ENCODE data around the gene CSN1S1. TPM values are rescaled to one million over a fixed set of nuclear protein-coding genes. Genes with fewer than 3 reads are reported as not detected.
A peak's percentile ranks its signal among the peaks of the same experiment; 100 is the strongest.

The CSN1S1 gene
- total RNA-seq, 1 donor from 2014 or later, result not detected

DNA sequence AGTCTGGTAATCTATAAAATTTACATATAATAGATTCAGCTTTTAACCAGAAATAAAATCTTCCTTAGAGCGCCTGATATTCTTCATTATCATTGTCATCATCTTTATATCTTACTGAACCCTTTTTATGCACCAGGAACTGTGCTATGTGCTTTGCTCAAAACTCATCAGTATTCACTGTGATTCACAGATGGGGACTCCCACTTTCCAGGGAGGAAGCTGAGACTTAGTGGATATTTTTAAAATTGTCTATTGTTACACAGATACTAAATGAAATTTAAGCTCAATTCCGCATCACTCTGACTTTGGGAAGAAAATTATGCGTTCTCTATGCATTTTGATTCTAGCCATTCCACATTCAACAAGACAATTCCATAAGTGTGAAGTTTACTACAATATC lies 36.1 kb upstream of the CSN1S1 start:
- Mint-ChIP-seq H3K4me3 (ENCODE audit: unreplicated experiment) (no peak overlapping the region), H3K27me3 (ENCODE audit: low read depth) (peaks cover 37% of the 10 kb centered on the region), H3K27ac (ENCODE audit: unreplicated experiment) (no peak overlapping the region), H3K9me3 (ENCODE audit: low read depth) (no peaks in the 10 kb centered on the region), H3K36me3 (ENCODE audit: low read depth) (no peaks in the 10 kb centered on the region), H3K4me1 (ENCODE audit: low read depth) (no peaks in the 10 kb centered on the region)
- no peak for DNase-seq (ENCODE audit: low spot score)
- TF ChIP-seq, protein P1, sequence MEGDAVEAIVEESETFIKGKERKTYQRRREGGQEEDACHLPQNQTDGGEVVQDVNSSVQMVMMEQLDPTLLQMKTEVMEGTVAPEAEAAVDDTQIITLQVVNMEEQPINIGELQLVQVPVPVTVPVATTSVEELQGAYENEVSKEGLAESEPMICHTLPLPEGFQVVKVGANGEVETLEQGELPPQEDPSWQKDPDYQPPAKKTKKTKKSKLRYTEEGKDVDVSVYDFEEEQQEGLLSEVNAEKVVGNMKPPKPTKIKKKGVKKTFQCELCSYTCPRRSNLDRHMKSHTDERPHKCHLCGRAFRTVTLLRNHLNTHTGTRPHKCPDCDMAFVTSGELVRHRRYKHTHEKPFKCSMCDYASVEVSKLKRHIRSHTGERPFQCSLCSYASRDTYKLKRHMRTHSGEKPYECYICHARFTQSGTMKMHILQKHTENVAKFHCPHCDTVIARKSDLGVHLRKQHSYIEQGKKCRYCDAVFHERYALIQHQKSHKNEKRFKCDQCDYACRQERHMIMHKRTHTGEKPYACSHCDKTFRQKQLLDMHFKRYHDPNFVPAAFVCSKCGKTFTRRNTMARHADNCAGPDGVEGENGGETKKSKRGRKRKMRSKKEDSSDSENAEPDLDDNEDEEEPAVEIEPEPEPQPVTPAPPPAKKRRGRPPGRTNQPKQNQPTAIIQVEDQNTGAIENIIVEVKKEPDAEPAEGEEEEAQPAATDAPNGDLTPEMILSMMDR (IDR thresholded peaks at IDR 0.05), result no peak

DNA sequence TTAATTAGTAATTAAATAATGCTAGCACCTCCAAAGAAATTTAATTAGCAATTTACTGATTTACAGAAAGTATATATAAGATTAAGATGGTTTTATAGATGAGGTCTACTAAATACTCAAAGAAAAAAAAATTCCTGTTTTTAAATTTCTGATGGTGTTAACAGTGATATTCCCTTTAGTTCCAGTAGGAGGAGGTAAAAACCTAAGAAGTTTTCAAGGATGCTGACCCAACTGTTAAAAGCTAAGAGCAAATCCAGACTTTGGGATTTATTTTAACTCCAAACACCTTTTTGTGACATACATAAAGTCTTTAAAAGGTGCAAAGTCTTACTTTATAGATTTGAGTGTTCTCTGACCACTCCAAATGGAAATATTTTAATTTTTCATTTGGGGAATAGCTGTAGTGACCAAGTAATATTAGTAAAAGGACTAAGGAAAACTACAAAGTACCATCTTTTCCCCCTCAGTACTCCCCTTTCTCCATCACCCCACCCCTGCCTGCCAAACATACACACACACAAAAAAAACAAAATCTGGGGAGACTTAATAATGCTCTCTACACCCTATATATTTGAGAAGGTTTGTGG lies 34.2 kb upstream of the CSN1S1 start:
- no peaks in the 10 kb centered on the region for H3K4me1 Mint-ChIP-seq (ENCODE audit: low read depth)
- DNase-seq (ENCODE audit: low spot score), result no peak
- TF ChIP-seq, protein P1 (IDR thresholded peaks at IDR 0.05), result peak; percentile 75
- no peaks in the 10 kb centered on the region for H3K36me3 Mint-ChIP-seq (ENCODE audit: low read depth)
- H3K4me3 Mint-ChIP-seq (ENCODE audit: unreplicated experiment), result no peak overlapping the region
- peaks cover 44% of the 10 kb centered on the region for H3K27me3 Mint-ChIP-seq (ENCODE audit: low read depth)
- no peaks in the 10 kb centered on the region for H3K9me3 Mint-ChIP-seq (ENCODE audit: low read depth)
- no peak overlapping the region for H3K27ac Mint-ChIP-seq (ENCODE audit: unreplicated experiment)

DNA sequence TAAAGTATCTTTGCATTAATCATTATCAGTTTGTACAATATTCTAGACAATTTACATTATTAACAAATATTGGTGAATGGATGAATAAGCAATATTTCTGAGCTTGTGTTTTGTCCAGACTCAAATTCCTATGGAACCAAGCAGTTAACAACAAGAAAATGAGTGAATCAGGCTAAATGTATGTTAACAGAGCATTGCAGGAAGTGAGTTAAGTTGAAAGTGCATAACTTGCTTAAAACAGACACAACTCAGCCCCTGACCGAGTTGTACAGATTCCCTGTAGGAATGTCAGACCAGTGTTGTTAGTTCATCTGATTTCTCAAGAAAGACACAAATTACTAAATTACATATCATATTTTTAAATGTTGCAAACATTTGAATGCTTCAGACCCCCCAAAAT lies 23.7 kb upstream of the CSN1S1 start:
- TF ChIP-seq, protein P1 (IDR thresholded peaks at IDR 0.05), result no peak
- H3K4me1 Mint-ChIP-seq (ENCODE audit: low read depth), result peaks cover 3% of the 10 kb centered on the region
- H3K36me3 Mint-ChIP-seq (ENCODE audit: low read depth), result no peaks in the 10 kb centered on the region
- no peak for DNase-seq (ENCODE audit: low spot score)
- peaks cover 14% of the 10 kb centered on the region for H3K27me3 Mint-ChIP-seq (ENCODE audit: low read depth)
- H3K27ac Mint-ChIP-seq (ENCODE audit: unreplicated experiment), result no peak overlapping the region
- peaks cover 8% of the 10 kb centered on the region for H3K9me3 Mint-ChIP-seq (ENCODE audit: low read depth)
- H3K4me3 Mint-ChIP-seq (ENCODE audit: unreplicated experiment), result no peak overlapping the region

DNA sequence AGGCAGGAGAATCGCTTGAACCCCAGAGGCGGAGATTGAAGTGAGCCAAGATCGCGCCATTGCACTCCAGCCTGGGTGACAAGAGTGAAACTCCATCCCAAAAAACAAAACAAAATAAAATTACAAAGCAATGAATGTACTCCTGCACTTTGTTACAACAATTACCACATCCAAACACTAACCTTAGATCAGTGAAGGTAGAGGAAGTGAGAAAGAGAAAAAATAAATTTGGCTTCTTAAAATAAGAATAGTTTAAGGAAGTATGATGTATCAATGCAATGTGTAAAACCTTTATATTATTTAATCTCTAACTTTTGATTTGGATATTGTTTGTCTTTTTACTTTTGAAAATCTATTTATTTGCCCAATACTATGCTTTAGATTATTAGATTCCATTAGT lies 21.7 kb upstream of the CSN1S1 start:
- Mint-ChIP-seq H3K9me3 (ENCODE audit: low read depth) (peaks cover 8% of the 10 kb centered on the region), H3K27ac (ENCODE audit: unreplicated experiment) (no peak overlapping the region), H3K27me3 (ENCODE audit: low read depth) (peaks cover 5% of the 10 kb centered on the region), H3K4me3 (ENCODE audit: unreplicated experiment) (no peak overlapping the region), H3K4me1 (ENCODE audit: low read depth) (peaks cover 3% of the 10 kb centered on the region), H3K36me3 (ENCODE audit: low read depth) (no peaks in the 10 kb centered on the region)
- no peak for DNase-seq (ENCODE audit: low spot score)
- TF ChIP-seq, protein P1 (IDR thresholded peaks at IDR 0.05), result no peak

DNA sequence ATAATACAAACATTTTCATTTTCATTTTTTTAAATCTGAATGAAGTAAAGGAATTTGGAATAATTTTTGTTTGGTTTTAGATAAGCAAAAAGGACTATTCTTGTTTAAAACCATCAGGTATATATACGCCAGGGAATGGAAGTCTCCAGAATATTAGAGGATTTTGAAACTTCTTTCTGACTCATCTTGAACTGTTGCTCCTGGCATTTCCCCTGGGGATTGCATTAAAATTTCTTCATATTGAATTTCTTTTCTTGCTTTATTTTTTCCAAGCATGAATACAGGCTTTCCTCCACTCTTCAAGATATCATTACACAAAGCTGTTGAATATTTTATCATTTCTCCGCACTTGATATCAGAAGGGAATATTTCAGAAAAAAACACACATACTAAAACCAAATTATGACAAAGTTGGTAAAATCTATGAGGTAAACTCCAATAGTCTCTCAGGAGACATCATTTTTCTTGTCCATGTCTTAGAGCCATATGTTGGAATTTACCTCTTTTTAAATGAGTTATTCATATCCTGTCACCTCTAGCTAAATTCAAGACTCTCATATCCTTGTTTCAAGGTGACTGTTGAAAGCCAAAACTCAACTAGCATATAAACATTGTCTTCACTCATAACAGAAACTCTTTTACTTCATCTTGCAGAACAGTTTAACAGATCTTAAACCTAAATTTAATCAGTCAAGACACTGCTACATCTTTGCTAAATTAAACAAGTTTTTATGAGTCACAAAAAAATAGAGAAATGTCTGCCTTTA lies 20.7 kb upstream of the CSN1S1 start:
- Mint-ChIP-seq H3K9me3 (ENCODE audit: low read depth) (no peaks in the 10 kb centered on the region), H3K36me3 (ENCODE audit: low read depth) (no peaks in the 10 kb centered on the region), H3K27me3 (ENCODE audit: low read depth) (peaks cover 7% of the 10 kb centered on the region), H3K4me1 (ENCODE audit: low read depth) (peaks cover 3% of the 10 kb centered on the region), H3K4me3 (ENCODE audit: unreplicated experiment) (no peak overlapping the region), H3K27ac (ENCODE audit: unreplicated experiment) (no peak overlapping the region)
- TF ChIP-seq, protein P1 (IDR thresholded peaks at IDR 0.05), result no peak
- DNase-seq (ENCODE audit: low spot score), result no peak
